ENCODE measurements around the gene CAP2.

CAP2 gene

GRCh38 chr6:17392978-17393891 is at the start of gene CAP2:
CAP2 (plus strand) TSS chr6:17393595; CDS start chr6:17421556, 27,961 bp downstream.
- DNase-seq (ENCODE audit: low spot score) (peak; percentile 58), FAIRE-seq (no peak)

- FAIRE-seq = no peak
- no peak for DNase-seq (ENCODE audit: low spot score)
Observed at GRCh38 chr6:17347012-17347411, 46.4 kb upstream of the CAP2 start.

- FAIRE-seq (no peak), DNase-seq (ENCODE audit: low spot score) (no peak)
Observed at GRCh38 chr6:17349427-17349826, 44.0 kb upstream of the CAP2 start.

GRCh38 chr6:17352302-17352701 is 41.1 kb upstream of the CAP2 start:
- FAIRE-seq = no peak
- peak; percentile 13 for DNase-seq (ENCODE audit: low spot score)

GRCh38 chr6:17353440-17354175 is 39.8 kb upstream of the CAP2 start:
- no peak for FAIRE-seq
- DNase-seq (ENCODE audit: low spot score) = no peak

GRCh38 chr6:17354700-17355403 is 38.5 kb upstream of the CAP2 start:
- FAIRE-seq (peak; percentile 56), DNase-seq (ENCODE audit: low spot score) (peak; percentile 41)

GRCh38 chr6:17355404-17355774 is 38.0 kb upstream of the CAP2 start:
- DNase-seq (ENCODE audit: low spot score) (no peak), FAIRE-seq (no peak)

- no peak for DNase-seq (ENCODE audit: low spot score)
- no peak for FAIRE-seq
Observed at GRCh38 chr6:17358515-17358914, 34.9 kb upstream of the CAP2 start.

- no peak for DNase-seq (ENCODE audit: low spot score)
- no peak for FAIRE-seq
Observed at GRCh38 chr6:17360564-17360963, 32.8 kb upstream of the CAP2 start.

- DNase-seq (ENCODE audit: low spot score) (no peak), FAIRE-seq (no peak)
Observed at GRCh38 chr6:17361013-17361412, 32.4 kb upstream of the CAP2 start.

GRCh38 chr6:17365961-17366360 is 27.4 kb upstream of the CAP2 start:
- no peak for DNase-seq (ENCODE audit: low spot score)
- no peak for FAIRE-seq

- FAIRE-seq (no peak), DNase-seq (ENCODE audit: low spot score) (no peak)
Observed at GRCh38 chr6:17367868-17368267, 25.5 kb upstream of the CAP2 start.

GRCh38 chr6:17381424-17382147 is 11.8 kb upstream of the CAP2 start:
- FAIRE-seq (no peak), DNase-seq (ENCODE audit: low spot score) (no peak)

GRCh38 chr6:17385660-17386059 is 7.7 kb upstream of the CAP2 start:
- DNase-seq (ENCODE audit: low spot score) (peak; percentile 6), FAIRE-seq (no peak)

- FAIRE-seq (no peak), DNase-seq (ENCODE audit: low spot score) (no peak)
Observed at GRCh38 chr6:17388365-17388764, 5.0 kb upstream of the CAP2 start.

- DNase-seq (ENCODE audit: low spot score) = no peak
- no peak for FAIRE-seq
Observed at GRCh38 chr6:17389274-17389847, 4.0 kb upstream of the CAP2 start.

- FAIRE-seq (no peak), DNase-seq (ENCODE audit: low spot score) (no peak)
Observed at GRCh38 chr6:17390276-17390675, 3.1 kb upstream of the CAP2 start.

- DNase-seq (ENCODE audit: low spot score) = no peak
- FAIRE-seq = no peak
Observed at GRCh38 chr6:17391976-17392375, 1.4 kb upstream of the CAP2 start.

- DNase-seq (ENCODE audit: low spot score) = peak; percentile 80
Observed at GRCh38 chr6:17393892-17394631, 667 bp downstream of the CAP2 start.

GRCh38 chr6:17395112-17395511 is 1.7 kb downstream of the CAP2 start:
- FAIRE-seq (no peak), DNase-seq (ENCODE audit: low spot score) (no peak)

More at GRCh38 chr6:17393892-17394631, 667 bp downstream of the CAP2 start:
- FAIRE-seq = no peak

All from RCC 7860 (cell line).